RWPE2 (cell line): ENCODE data around the gene CCDC106.

Source experiments
- ATAC-seq: fragments of 200-7000 bp; cut with Tn5 transposase; 3 replicates; pipeline ENCODE4 v1.9.1; 2021; ENCODE audit warnings: low read depth
- DNase-seq: peaks from one replicate; pipeline ENCODE4 v3.0.0-alpha.2; 2020; ENCODE audit warnings: low spot score
- H3K27ac ChIP-seq: fragments of 450-650 bp; 2 replicates; pipeline ENCODE4 v1.5.1; 2017; ENCODE audit warnings: mild to moderate bottlenecking; ENCODE audit not compliant: poor library complexity, severe bottlenecking
- H3K27me3 ChIP-seq: fragments of 250-450 bp; sonication (Bioruptor Pico); 2 replicates; pipeline ENCODE4 v1.5.1; 2021; ENCODE audit warnings: mild to moderate bottlenecking, moderate library complexity; ENCODE audit not compliant: insufficient read depth, poor library complexity, severe bottlenecking
- H3K36me3 ChIP-seq: fragments of 250-450 bp; sonication (Bioruptor Pico); 2 replicates; pipeline ENCODE4 v1.5.1; 2020; ENCODE audit warnings: low read depth, mild to moderate bottlenecking, moderate library complexity
- H3K4me1 ChIP-seq: fragments of 250-450 bp; sonication (Bioruptor Pico); 2 replicates; pipeline ENCODE4 v1.5.1; 2021; ENCODE audit warnings: mild to moderate bottlenecking, moderate library complexity; ENCODE audit not compliant: insufficient read depth, poor library complexity, severe bottlenecking
- H3K4me3 ChIP-seq: fragments of 250-450 bp; sonication (Bioruptor Pico); 2 replicates; pipeline ENCODE4 v1.5.1; 2021; ENCODE audit warnings: mild to moderate bottlenecking, moderate library complexity; ENCODE audit not compliant: severe bottlenecking
- H3K9me3 ChIP-seq: fragments of 250-450 bp; sonication (Bioruptor Pico); 2 replicates; pipeline ENCODE4 v1.5.1; 2021; ENCODE audit warnings: mild to moderate bottlenecking, moderate library complexity; ENCODE audit not compliant: severe bottlenecking
- CTCF ChIP-seq: fragments of 450-650 bp; IDR thresholded peaks from one replicate; pipeline ENCODE4 v1.5.1; 2017; ENCODE audit warnings: mild to moderate bottlenecking, moderate library complexity; ENCODE audit not compliant: poor library complexity, severe bottlenecking

CCDC106 gene

GRCh38 chr19:55647732-55648584, at the start of gene CCDC106:
TSS of gene CCDC106 (plus strand) at chr19:55648212. CDS start at chr19:55649047, 835 bp downstream.
- Histone ChIP-seq H3K27me3 (no peaks in the 10 kb centered on the region), H3K4me3 (peak within 1 kb of the TSS; percentile 76), H3K27ac (peak within 1 kb of the TSS; percentile 66), H3K36me3 (peaks cover 17% of the 10 kb centered on the region), H3K9me3 (no peaks in the 10 kb centered on the region), H3K4me1 (no peaks in the 10 kb centered on the region)
- TF ChIP-seq CTCF: no peak
- DNase-seq (no peak), ATAC-seq (peak; percentile 40)

GRCh38 chr19:55598719-55599467, 49.1 kb upstream of the CCDC106 start:
- H3K27me3 ChIP-seq: no peaks in the 10 kb centered on the region
- no peak for TF ChIP-seq CTCF
- peak overlapping the region; percentile 67 for H3K4me3 ChIP-seq
- H3K4me1 ChIP-seq: peaks cover 9% of the 10 kb centered on the region
- H3K9me3 ChIP-seq: no peaks in the 10 kb centered on the region
- ATAC-seq (peak; percentile 63), DNase-seq (peak; percentile 88)
- peak overlapping the region; percentile 83 for H3K27ac ChIP-seq
- H3K36me3 ChIP-seq: peaks cover 24% of the 10 kb centered on the region

- no peaks in the 10 kb centered on the region for H3K9me3 ChIP-seq
- H3K4me1 ChIP-seq: peaks cover 9% of the 10 kb centered on the region
- DNase-seq (peak; percentile 95), ATAC-seq (peak; percentile 80)
- peak within 1 kb of the TSS; percentile 67 for H3K4me3 ChIP-seq
- peaks cover 24% of the 10 kb centered on the region for H3K36me3 ChIP-seq
- no peak for TF ChIP-seq CTCF
- H3K27me3 ChIP-seq: no peaks in the 10 kb centered on the region
- peak within 1 kb of the TSS; percentile 83 for H3K27ac ChIP-seq
Measured at GRCh38 chr19:55599468-55599841, 48.6 kb upstream of the CCDC106 start, which contains the start of gene FIZ1. TSS of gene FIZ1 (minus strand) at chr19:55599517. CDS start at chr19:55597865, 1,652 bp downstream.

GRCh38 chr19:55599842-55600661, 48.0 kb upstream of the CCDC106 start, which contains the start of gene ZNF524:
TSS of gene ZNF524 (plus strand) at chr19:55600288. CDS start at chr19:55602113, 1,825 bp downstream.
- Histone ChIP-seq H3K27me3 (no peaks in the 10 kb centered on the region), H3K27ac (peak within 1 kb of the TSS; percentile 83), H3K4me3 (peak within 1 kb of the TSS; percentile 67), H3K4me1 (peaks cover 9% of the 10 kb centered on the region), H3K36me3 (peaks cover 21% of the 10 kb centered on the region), H3K9me3 (no peaks in the 10 kb centered on the region)
- DNase-seq (no peak), ATAC-seq (peak; percentile 59)
- no peak for TF ChIP-seq CTCF
